WTC11 (cell line): ENCODE measurements around the gene NHS.

Source experiments
- CTCF ChIP-seq: fragments of 200-600 bp; IDR thresholded peaks from 2 replicates; pipeline ENCODE4 v1.8.0; 2022; ENCODE audit warnings: antibody characterized with exemption
- E2F1 ChIP-seq: sonication (generic); formaldehyde crosslinking; IDR thresholded peaks from 2 replicates; pipeline ENCODE4 v1.8.0; 2022; ENCODE audit warnings: mild to moderate bottlenecking, missing genetic modification reagents
- ETV6 ChIP-seq: sonication (generic); formaldehyde crosslinking; IDR thresholded peaks from 2 replicates; pipeline ENCODE4 v1.8.1; 2022; ENCODE audit warnings: mild to moderate bottlenecking, missing genetic modification reagents
- FOXJ3 ChIP-seq: sonication (generic); formaldehyde crosslinking; IDR thresholded peaks from 2 replicates; pipeline ENCODE4 v1.9.0; 2021; ENCODE audit warnings: missing genetic modification reagents, mild to moderate bottlenecking, borderline replicate concordance
- JUN ChIP-seq: sonication (generic); formaldehyde crosslinking; IDR thresholded peaks from 2 replicates; pipeline ENCODE4 v1.8.0; 2023; ENCODE audit warnings: mild to moderate bottlenecking, missing genetic modification reagents
- MAX ChIP-seq: sonication (generic); formaldehyde crosslinking; IDR thresholded peaks from 2 replicates; pipeline ENCODE4 v1.8.0; 2022; ENCODE audit warnings: mild to moderate bottlenecking, missing genetic modification reagents
- USF2 ChIP-seq: sonication (generic); formaldehyde crosslinking; IDR thresholded peaks from 2 replicates; pipeline ENCODE4 v1.8.1; 2023; ENCODE audit warnings: mild to moderate bottlenecking, missing genetic modification reagents, moderate library complexity
- ZNF416 ChIP-seq: fragments of 250-450 bp; sonication (Bioruptor Pico); IDR thresholded peaks from 2 replicates; pipeline ENCODE4 v1.9.0; 2021; ENCODE audit warnings: mild to moderate bottlenecking, inconsistent platforms
- ZNF423 ChIP-seq: fragments of 250-450 bp; sonication (Bioruptor Pico); IDR thresholded peaks from 2 replicates; pipeline ENCODE4 v2.1.2; 2022; ENCODE audit warnings: mild to moderate bottlenecking, moderate library complexity

- TF ChIP-seq ETV6 (CRISPR knock-in tag) (no peak), ZNF423 (no peak), FOXJ3 (CRISPR knock-in tag) (no peak), ZNF416 (CRISPR knock-in tag) (no peak), JUN (CRISPR knock-in tag) (no peak), MAX (CRISPR knock-in tag) (no peak), E2F1 (CRISPR knock-in tag) (no peak), CTCF (no peak), USF2 (CRISPR knock-in tag) (no peak)
Observed at GRCh38 chrX:17616936-17617335, 241.9 kb downstream of the NHS start.
